ENCODE data around the gene MEX3A. TPM values are rescaled to one million over a fixed set of nuclear protein-coding genes. Genes with fewer than 3 reads are reported as not detected.

MEX3A gene
- total RNA-seq, 2 donors from 2014 or later = 0.15 to 0.47 TPM

GRCh38 chr1:156079762-156080161 is 2.5 kb downstream of the MEX3A start:
- TF ChIP-seq CTCF (IDR thresholded peaks at IDR 0.05) = no peak
- DNase-seq (ENCODE audit: low spot score) = no peak
- no peaks in the 10 kb centered on the region for H3K27me3 ChIP-seq
- no peak overlapping the region for H3K4me3 ChIP-seq
- peaks cover 0 to 41% of the 10 kb centered on the region in 2 donors for H3K4me1 ChIP-seq
- no peak overlapping the region for H3K27ac ChIP-seq
- no peaks in the 10 kb centered on the region for H3K9me3 ChIP-seq
- H3K36me3 ChIP-seq = no peaks in the 10 kb centered on the region

DNA sequence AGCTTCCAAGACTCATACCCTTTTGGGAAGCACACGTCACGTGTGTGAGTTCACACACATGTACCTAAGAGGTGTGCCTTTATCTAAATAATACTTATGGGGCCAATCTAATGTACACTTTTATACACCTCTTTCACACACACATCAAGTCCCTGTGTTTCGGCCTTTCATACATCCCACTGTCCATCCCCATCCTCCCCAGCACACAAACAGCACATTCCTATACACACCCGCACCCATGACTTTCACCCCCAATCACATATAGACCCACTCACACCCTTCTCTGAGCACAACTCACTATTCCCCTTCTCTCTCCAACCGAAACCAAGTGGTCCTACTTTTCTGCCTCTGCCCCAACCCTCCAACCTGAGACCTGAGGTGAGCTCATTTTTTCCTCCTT is 3.5 kb downstream of the MEX3A start:
- H3K4me3 ChIP-seq = no peak overlapping the region
- no peak for TF ChIP-seq CTCF (IDR thresholded peaks at IDR 0.05)
- no peaks in the 10 kb centered on the region for H3K27me3 ChIP-seq
- no peaks in the 10 kb centered on the region for H3K36me3 ChIP-seq
- no peak for DNase-seq (ENCODE audit: low spot score)
- peaks cover 0 to 40% of the 10 kb centered on the region in 2 donors for H3K4me1 ChIP-seq
- no peak overlapping the region for H3K27ac ChIP-seq
- H3K9me3 ChIP-seq = no peaks in the 10 kb centered on the region

- Histone ChIP-seq H3K27ac (no peak overlapping the region), H3K27me3 (no peaks in the 10 kb centered on the region), H3K36me3 (no peaks in the 10 kb centered on the region), H3K4me1 (peaks cover 0 to 30% of the 10 kb centered on the region in 2 donors), H3K4me3 (no peak overlapping the region), H3K9me3 (no peaks in the 10 kb centered on the region)
- no peak for DNase-seq (ENCODE audit: low spot score)
- no peak for TF ChIP-seq CTCF (IDR thresholded peaks at IDR 0.05)
Observed at GRCh38 chr1:156077430-156077760, 4.9 kb downstream of the MEX3A start.

- TF ChIP-seq CTCF (IDR thresholded peaks at IDR 0.05) = no peak
- no peaks in the 10 kb centered on the region for H3K27me3 ChIP-seq
- H3K36me3 ChIP-seq = no peaks in the 10 kb centered on the region
- H3K27ac ChIP-seq = no peak overlapping the region
- no peak for DNase-seq (ENCODE audit: low spot score)
- H3K4me3 ChIP-seq = peak overlapping the region; percentile 39 to 51
- H3K9me3 ChIP-seq = no peaks in the 10 kb centered on the region
- H3K4me1 ChIP-seq = peaks cover 0 to 26% of the 10 kb centered on the region in 2 donors
Observed at GRCh38 chr1:156076609-156077429, 5.4 kb downstream of the MEX3A start.

DNA sequence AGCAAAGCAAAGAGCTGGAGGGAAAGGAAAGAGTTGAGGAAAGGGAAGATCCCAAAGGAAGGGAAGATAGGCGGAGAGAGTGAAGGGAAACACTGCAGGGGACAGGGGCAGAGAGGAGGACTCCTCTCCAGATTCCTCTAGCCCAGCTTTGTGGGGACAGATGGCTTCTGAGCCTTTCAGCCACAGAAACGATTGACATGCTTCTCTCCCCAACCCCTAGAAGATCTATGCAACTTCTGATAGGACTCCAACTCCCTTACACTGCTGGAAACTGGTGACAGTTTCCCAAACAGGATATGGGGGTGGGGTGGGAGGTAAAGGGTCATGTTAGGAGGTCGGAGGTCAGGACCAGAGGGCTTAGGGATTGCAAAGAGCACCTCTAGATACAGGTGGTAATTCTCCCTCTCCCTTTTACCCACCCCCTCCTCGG is 6.5 kb downstream of the MEX3A start:
- no peaks in the 10 kb centered on the region for H3K9me3 ChIP-seq
- DNase-seq (ENCODE audit: low spot score) = no peak
- peaks cover 0 to 18% of the 10 kb centered on the region in 2 donors for H3K4me1 ChIP-seq
- H3K4me3 ChIP-seq = peak overlapping the region in 1 of 2 donors; percentile 51
- no peaks in the 10 kb centered on the region for H3K27me3 ChIP-seq
- H3K36me3 ChIP-seq = no peaks in the 10 kb centered on the region
- no peak for TF ChIP-seq CTCF (IDR thresholded peaks at IDR 0.05)
- no peak overlapping the region for H3K27ac ChIP-seq

- Histone ChIP-seq H3K36me3 (no peaks in the 10 kb centered on the region), H3K27ac (no peak overlapping the region), H3K27me3 (no peaks in the 10 kb centered on the region), H3K4me1 (peaks cover 0 to 18% of the 10 kb centered on the region in 2 donors), H3K9me3 (no peaks in the 10 kb centered on the region), H3K4me3 (no peak overlapping the region)
- TF ChIP-seq CTCF (IDR thresholded peaks at IDR 0.05) = no peak
- DNase-seq (ENCODE audit: low spot score) = no peak
Observed at GRCh38 chr1:156075162-156075561, 7.1 kb downstream of the MEX3A start.

Data from right atrium auricular region (tissue), 2 donors.